Measurements from ENCODE around the gene HCLS1.

GRCh38 chr3:121698901-121699300, 38.2 kb upstream of the HCLS1 start:
- TF ChIP-seq, protein P1, sequence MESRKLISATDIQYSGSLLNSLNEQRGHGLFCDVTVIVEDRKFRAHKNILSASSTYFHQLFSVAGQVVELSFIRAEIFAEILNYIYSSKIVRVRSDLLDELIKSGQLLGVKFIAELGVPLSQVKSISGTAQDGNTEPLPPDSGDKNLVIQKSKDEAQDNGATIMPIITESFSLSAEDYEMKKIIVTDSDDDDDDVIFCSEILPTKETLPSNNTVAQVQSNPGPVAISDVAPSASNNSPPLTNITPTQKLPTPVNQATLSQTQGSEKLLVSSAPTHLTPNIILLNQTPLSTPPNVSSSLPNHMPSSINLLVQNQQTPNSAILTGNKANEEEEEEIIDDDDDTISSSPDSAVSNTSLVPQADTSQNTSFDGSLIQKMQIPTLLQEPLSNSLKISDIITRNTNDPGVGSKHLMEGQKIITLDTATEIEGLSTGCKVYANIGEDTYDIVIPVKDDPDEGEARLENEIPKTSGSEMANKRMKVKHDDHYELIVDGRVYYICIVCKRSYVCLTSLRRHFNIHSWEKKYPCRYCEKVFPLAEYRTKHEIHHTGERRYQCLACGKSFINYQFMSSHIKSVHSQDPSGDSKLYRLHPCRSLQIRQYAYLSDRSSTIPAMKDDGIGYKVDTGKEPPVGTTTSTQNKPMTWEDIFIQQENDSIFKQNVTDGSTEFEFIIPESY (IDR thresholded peaks at IDR 0.05; ENCODE audit: borderline replicate concordance, low read depth) = no peak
- TF ChIP-seq, protein P2, sequence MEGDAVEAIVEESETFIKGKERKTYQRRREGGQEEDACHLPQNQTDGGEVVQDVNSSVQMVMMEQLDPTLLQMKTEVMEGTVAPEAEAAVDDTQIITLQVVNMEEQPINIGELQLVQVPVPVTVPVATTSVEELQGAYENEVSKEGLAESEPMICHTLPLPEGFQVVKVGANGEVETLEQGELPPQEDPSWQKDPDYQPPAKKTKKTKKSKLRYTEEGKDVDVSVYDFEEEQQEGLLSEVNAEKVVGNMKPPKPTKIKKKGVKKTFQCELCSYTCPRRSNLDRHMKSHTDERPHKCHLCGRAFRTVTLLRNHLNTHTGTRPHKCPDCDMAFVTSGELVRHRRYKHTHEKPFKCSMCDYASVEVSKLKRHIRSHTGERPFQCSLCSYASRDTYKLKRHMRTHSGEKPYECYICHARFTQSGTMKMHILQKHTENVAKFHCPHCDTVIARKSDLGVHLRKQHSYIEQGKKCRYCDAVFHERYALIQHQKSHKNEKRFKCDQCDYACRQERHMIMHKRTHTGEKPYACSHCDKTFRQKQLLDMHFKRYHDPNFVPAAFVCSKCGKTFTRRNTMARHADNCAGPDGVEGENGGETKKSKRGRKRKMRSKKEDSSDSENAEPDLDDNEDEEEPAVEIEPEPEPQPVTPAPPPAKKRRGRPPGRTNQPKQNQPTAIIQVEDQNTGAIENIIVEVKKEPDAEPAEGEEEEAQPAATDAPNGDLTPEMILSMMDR (IDR thresholded peaks at IDR 0.05) = no peak
- TF ChIP-seq, protein P3, sequence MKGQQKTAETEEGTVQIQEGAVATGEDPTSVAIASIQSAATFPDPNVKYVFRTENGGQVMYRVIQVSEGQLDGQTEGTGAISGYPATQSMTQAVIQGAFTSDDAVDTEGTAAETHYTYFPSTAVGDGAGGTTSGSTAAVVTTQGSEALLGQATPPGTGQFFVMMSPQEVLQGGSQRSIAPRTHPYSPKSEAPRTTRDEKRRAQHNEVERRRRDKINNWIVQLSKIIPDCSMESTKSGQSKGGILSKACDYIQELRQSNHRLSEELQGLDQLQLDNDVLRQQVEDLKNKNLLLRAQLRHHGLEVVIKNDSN (IDR thresholded peaks at IDR 0.05; ENCODE audit: borderline replicate concordance, low read depth) = no peak
- TF ChIP-seq TAF1 (IDR thresholded peaks at IDR 0.05; ENCODE audit: borderline replicate concordance, low read depth, low read length) (no peak), MXI1 (IDR thresholded peaks at IDR 0.05; ENCODE audit: low read depth, low read length) (no peak), RCOR1 (IDR thresholded peaks at IDR 0.05; ENCODE audit: low read length) (no peak), RAD21 (IDR thresholded peaks at IDR 0.05; ENCODE audit: low read length) (no peak), JUND (IDR thresholded peaks at IDR 0.05) (no peak), EP300 (IDR thresholded peaks at IDR 0.05; ENCODE audit: borderline replicate concordance in 1 of 2, low read depth in 1 of 2, low read length in 1 of 2) (no peak), GABPA (IDR thresholded peaks at IDR 0.05; ENCODE audit: low read depth) (no peak), POLR2AphosphoS5 (IDR thresholded peaks at IDR 0.05; ENCODE audit: low read depth, low read length) (no peak), RFX5 (IDR thresholded peaks at IDR 0.05; ENCODE audit: low read length) (no peak), TCF12 (IDR thresholded peaks at IDR 0.05) (no peak), MEF2A (IDR thresholded peaks at IDR 0.05; ENCODE audit: borderline replicate concordance, low read depth) (no peak)
